ENCODE results near the gene DOCK10. TPM values are rescaled to one million over a fixed set of nuclear protein-coding genes. Genes with fewer than 3 reads are reported as not detected.
A peak's percentile ranks its signal among the peaks of the same experiment; 100 is the strongest.

DOCK10 gene
- 0.11 and 1.1 TPM in 2 replicates for total RNA-seq (2014; rRNA removed; shearing (Covaris generic))

- Histone ChIP-seq H3K36me3 (replicated peaks; ENCODE audit: control insufficient read depth, insufficient read depth, low read length) (no peaks in the 10 kb centered on the region), H3K4me3 (ENCODE audit: insufficient read depth, low read depth, low read length) (peak within 1 kb of the TSS; percentile 54), H3K27me3 (ENCODE audit: control insufficient read depth, insufficient read depth, low read length) (peaks cover 50% of the 10 kb centered on the region)
- DNase-seq, result peak; percentile 68
These were observed at the start of gene DOCK10 for GRCh38 chr2:225041851-225042799. TSS of gene DOCK10 (minus strand) at chr2:225042468. CDS start at chr2:225042374, 94 bp downstream.

GRCh38 chr2:225091336-225091735, 49.1 kb upstream of the DOCK10 start:
- H3K36me3 ChIP-seq (replicated peaks; ENCODE audit: control insufficient read depth, insufficient read depth, low read length), result no peaks in the 10 kb centered on the region
- no peak overlapping the region for H3K4me3 ChIP-seq (ENCODE audit: insufficient read depth, low read depth, low read length)
- no peaks in the 10 kb centered on the region for H3K27me3 ChIP-seq (ENCODE audit: control insufficient read depth, insufficient read depth, low read length)
- DNase-seq, result no peak

- DNase-seq, result no peak
- no peak overlapping the region for H3K4me3 ChIP-seq (ENCODE audit: insufficient read depth, low read depth, low read length)
- H3K27me3 ChIP-seq (ENCODE audit: control insufficient read depth, insufficient read depth, low read length), result no peaks in the 10 kb centered on the region
- no peaks in the 10 kb centered on the region for H3K36me3 ChIP-seq (replicated peaks; ENCODE audit: control insufficient read depth, insufficient read depth, low read length)
These were observed 48.5 kb upstream of the DOCK10 start for GRCh38 chr2:225090746-225091145.

- Histone ChIP-seq H3K27me3 (ENCODE audit: control insufficient read depth, insufficient read depth, low read length) (no peaks in the 10 kb centered on the region), H3K36me3 (replicated peaks; ENCODE audit: control insufficient read depth, insufficient read depth, low read length) (no peaks in the 10 kb centered on the region), H3K4me3 (ENCODE audit: insufficient read depth, low read depth, low read length) (no peak overlapping the region)
- no peak for DNase-seq
These were observed 44.6 kb upstream of the DOCK10 start for GRCh38 chr2:225086915-225087314.

GRCh38 chr2:225086439-225086838, 44.2 kb upstream of the DOCK10 start:
- Histone ChIP-seq H3K27me3 (ENCODE audit: control insufficient read depth, insufficient read depth, low read length) (no peaks in the 10 kb centered on the region), H3K36me3 (replicated peaks; ENCODE audit: control insufficient read depth, insufficient read depth, low read length) (no peaks in the 10 kb centered on the region), H3K4me3 (ENCODE audit: insufficient read depth, low read depth, low read length) (no peak overlapping the region)
- DNase-seq, result no peak

GRCh38 chr2:225083276-225083675, 41.0 kb upstream of the DOCK10 start:
- Histone ChIP-seq H3K4me3 (ENCODE audit: insufficient read depth, low read depth, low read length) (no peak overlapping the region), H3K36me3 (replicated peaks; ENCODE audit: control insufficient read depth, insufficient read depth, low read length) (no peaks in the 10 kb centered on the region), H3K27me3 (ENCODE audit: control insufficient read depth, insufficient read depth, low read length) (no peaks in the 10 kb centered on the region)
- DNase-seq, result no peak

GRCh38 chr2:225076125-225076524, 33.9 kb upstream of the DOCK10 start:
- no peaks in the 10 kb centered on the region for H3K27me3 ChIP-seq (ENCODE audit: control insufficient read depth, insufficient read depth, low read length)
- H3K4me3 ChIP-seq (ENCODE audit: insufficient read depth, low read depth, low read length), result no peak overlapping the region
- no peaks in the 10 kb centered on the region for H3K36me3 ChIP-seq (replicated peaks; ENCODE audit: control insufficient read depth, insufficient read depth, low read length)
- no peak for DNase-seq

GRCh38 chr2:225074919-225075681, 32.8 kb upstream of the DOCK10 start:
- Histone ChIP-seq H3K36me3 (replicated peaks; ENCODE audit: control insufficient read depth, insufficient read depth, low read length) (no peaks in the 10 kb centered on the region), H3K4me3 (ENCODE audit: insufficient read depth, low read depth, low read length) (no peak overlapping the region), H3K27me3 (ENCODE audit: control insufficient read depth, insufficient read depth, low read length) (no peaks in the 10 kb centered on the region; the same call in 1 of the 2 replicates)
- no peak for DNase-seq

GRCh38 chr2:225074366-225074765, 32.1 kb upstream of the DOCK10 start:
- H3K27me3 ChIP-seq (ENCODE audit: control insufficient read depth, insufficient read depth, low read length), result no peaks in the 10 kb centered on the region; the same call in 1 of the 2 replicates
- no peak for DNase-seq
- no peaks in the 10 kb centered on the region for H3K36me3 ChIP-seq (replicated peaks; ENCODE audit: control insufficient read depth, insufficient read depth, low read length)

GRCh38 chr2:225073198-225073597, 30.9 kb upstream of the DOCK10 start:
- Histone ChIP-seq H3K36me3 (replicated peaks; ENCODE audit: control insufficient read depth, insufficient read depth, low read length) (no peaks in the 10 kb centered on the region), H3K27me3 (ENCODE audit: control insufficient read depth, insufficient read depth, low read length) (no peaks in the 10 kb centered on the region; the same call in 1 of the 2 replicates), H3K4me3 (ENCODE audit: insufficient read depth, low read depth, low read length) (no peak overlapping the region)
- no peak for DNase-seq

More at GRCh38 chr2:225074366-225074765, 32.1 kb upstream of the DOCK10 start:
- no peak overlapping the region for H3K4me3 ChIP-seq (ENCODE audit: insufficient read depth, low read depth, low read length)

- DNase-seq, result no peak
- Histone ChIP-seq H3K36me3 (replicated peaks; ENCODE audit: control insufficient read depth, insufficient read depth, low read length) (no peaks in the 10 kb centered on the region), H3K4me3 (ENCODE audit: insufficient read depth, low read depth, low read length) (no peak overlapping the region), H3K27me3 (ENCODE audit: control insufficient read depth, insufficient read depth, low read length) (no peaks in the 10 kb centered on the region; the same call in 1 of the 2 replicates)
These were observed 30.2 kb upstream of the DOCK10 start for GRCh38 chr2:225072444-225072843.

- Histone ChIP-seq H3K36me3 (replicated peaks; ENCODE audit: control insufficient read depth, insufficient read depth, low read length) (no peaks in the 10 kb centered on the region), H3K27me3 (ENCODE audit: control insufficient read depth, insufficient read depth, low read length) (no peaks in the 10 kb centered on the region; the same call in 1 of the 2 replicates)
- DNase-seq, result no peak
These were observed 28.5 kb upstream of the DOCK10 start for GRCh38 chr2:225070811-225071210.

GRCh38 chr2:225069966-225070365, 27.7 kb upstream of the DOCK10 start:
- no peaks in the 10 kb centered on the region; the same call in 1 of the 2 replicates for H3K27me3 ChIP-seq (ENCODE audit: control insufficient read depth, insufficient read depth, low read length)
- no peak overlapping the region for H3K4me3 ChIP-seq (ENCODE audit: insufficient read depth, low read depth, low read length)

More at GRCh38 chr2:225070811-225071210, 28.5 kb upstream of the DOCK10 start:
- H3K4me3 ChIP-seq (ENCODE audit: insufficient read depth, low read depth, low read length), result no peak overlapping the region

GRCh38 chr2:225069477-225069876, 27.2 kb upstream of the DOCK10 start:
- H3K4me3 ChIP-seq (ENCODE audit: insufficient read depth, low read depth, low read length), result no peak overlapping the region
- H3K27me3 ChIP-seq (ENCODE audit: control insufficient read depth, insufficient read depth, low read length), result no peaks in the 10 kb centered on the region; the same call in 1 of the 2 replicates
- no peaks in the 10 kb centered on the region for H3K36me3 ChIP-seq (replicated peaks; ENCODE audit: control insufficient read depth, insufficient read depth, low read length)
- DNase-seq, result no peak

More at GRCh38 chr2:225069966-225070365, 27.7 kb upstream of the DOCK10 start:
- no peaks in the 10 kb centered on the region for H3K36me3 ChIP-seq (replicated peaks; ENCODE audit: control insufficient read depth, insufficient read depth, low read length)
- DNase-seq, result no peak
